AG10803 (cell line): Measurements from ENCODE around the gene PCCA.

Experiments
- DNase-seq: peaks from one replicate; pipeline ENCODE4 v3.0.0; 2010; ENCODE audit warnings: low read depth
- H3K4me3 ChIP-seq: 2 replicates; pipeline ENCODE4 v1.5.1; 2011; ENCODE audit warnings: mild to moderate bottlenecking, low read length, control low read depth
- CTCF ChIP-seq: conservative IDR thresholded peaks from 2 replicates; pipeline ENCODE4 v1.5.1; 2011; ENCODE audit warnings: mild to moderate bottlenecking, low read length, control low read depth, inconsistent platforms

PCCA gene

GRCh38 chr13:100528820-100529219, 439.9 kb downstream of the PCCA start:
- no peak overlapping the region for H3K4me3 ChIP-seq
- DNase-seq = no peak
- TF ChIP-seq CTCF = no peak

DNA sequence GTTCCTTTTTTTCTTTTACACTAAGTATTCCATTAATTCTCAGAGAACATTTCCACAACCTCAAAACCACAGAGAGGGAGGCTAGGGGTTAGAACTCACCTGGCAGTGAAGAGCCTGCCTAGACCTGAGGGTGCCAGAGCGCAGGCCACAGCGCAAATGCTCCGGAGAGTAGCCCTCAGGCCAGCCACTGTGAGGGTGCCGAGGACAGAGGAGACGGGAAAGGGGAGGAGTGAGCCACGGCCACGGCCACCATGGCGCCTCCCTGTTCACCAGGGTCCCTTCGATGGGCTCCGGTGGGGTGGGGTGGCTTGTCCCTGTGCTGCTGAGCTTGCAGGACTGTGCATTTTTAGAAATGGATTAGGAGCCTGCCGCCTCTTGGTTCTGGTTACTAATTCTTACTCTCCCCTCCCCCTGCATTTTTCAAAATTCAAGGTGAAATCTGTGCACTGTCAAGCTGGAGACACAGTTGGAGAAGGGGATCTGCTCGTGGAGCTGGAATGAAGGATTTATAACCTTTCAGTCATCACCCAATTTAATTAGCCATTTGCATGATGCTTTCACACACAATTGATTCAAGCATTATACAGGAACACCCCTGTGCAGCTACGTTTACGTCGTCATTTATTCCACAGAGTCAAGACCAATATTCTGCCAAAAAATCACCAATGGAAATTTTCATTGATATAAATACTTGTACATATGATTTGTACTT, 440.9 kb downstream of the PCCA start:
- DNase-seq = no peak
- no peak overlapping the region for H3K4me3 ChIP-seq
- no peak for TF ChIP-seq CTCF

- no peak overlapping the region for H3K4me3 ChIP-seq
- TF ChIP-seq CTCF = no peak
- no peak for DNase-seq
Observed at GRCh38 chr13:100530671-100531213, 441.8 kb downstream of the PCCA start.

- no peak overlapping the region for H3K4me3 ChIP-seq
- DNase-seq = no peak
- TF ChIP-seq CTCF = no peak
Observed at GRCh38 chr13:100532090-100532766, 443.3 kb downstream of the PCCA start.

- no peak for TF ChIP-seq CTCF
- DNase-seq = no peak
- no peak overlapping the region for H3K4me3 ChIP-seq
Observed at GRCh38 chr13:100532836-100533435, 444.0 kb downstream of the PCCA start.

GRCh38 chr13:100533588-100534041, 444.7 kb downstream of the PCCA start:
- H3K4me3 ChIP-seq = no peak overlapping the region

More at GRCh38 chr13:100533588-100534041, 444.7 kb downstream of the PCCA start:
- no peak for DNase-seq
- no peak for TF ChIP-seq CTCF
